ENCODE measurements around the gene ASCL5. TPM values are rescaled to one million over a fixed set of nuclear protein-coding genes. Genes with fewer than 3 reads are reported as not detected.

ASCL5 gene
- total and polyA plus RNA-seq, 9 of the 15 experiments (the other 6 are each of a cell fraction or from before 2014, with no cell fraction given): 0.09 TPM; not detected in 8

- TF ChIP-seq AFF4 (CRISPR knock-in tag; IDR thresholded peaks at IDR 0.05): no peak
- no peak for TF ChIP-seq PREB (CRISPR knock-in tag; IDR thresholded peaks at IDR 0.05)
- TF ChIP-seq CBFA2T3 (IDR thresholded peaks at IDR 0.05): peak; percentile 97
- no peak for TF ChIP-seq HMG20B (CRISPR knock-in tag; IDR thresholded peaks at IDR 0.05)
- TF ChIP-seq ATF2 (CRISPR knock-in tag; IDR thresholded peaks at IDR 0.05): no peak
- TF ChIP-seq TRIM28 (IDR thresholded peaks at IDR 0.05): no peak
- no peak for TF ChIP-seq ZNF282 (CRISPR knock-in tag; IDR thresholded peaks at IDR 0.05)
- TF ChIP-seq CEBPG (CRISPR knock-in tag; IDR thresholded peaks at IDR 0.05): no peak
- no peak for TF ChIP-seq CEBPG (tag; conservative IDR thresholded peaks at IDR 0.05 in 1 of 2, IDR thresholded peaks at IDR 0.05 in 1 of 2)
- TF ChIP-seq ESRRA (IDR thresholded peaks at IDR 0.05; ENCODE audit: borderline replicate concordance, low read depth): peak; percentile 87; the same call in 1 of the 2 replicates
- no peak for TF ChIP-seq ZNF785 (CRISPR knock-in tag; IDR thresholded peaks at IDR 0.05)
- no peak for TF ChIP-seq RBM34 (IDR thresholded peaks at IDR 0.05; ENCODE audit: borderline replicate concordance, insufficient read depth, low read length)
- TF ChIP-seq ZNF589 (CRISPR knock-in tag; IDR thresholded peaks at IDR 0.05; ENCODE audit: low read depth): no peak
- no peak for TF ChIP-seq ZNF764 (CRISPR knock-in tag; IDR thresholded peaks at IDR 0.05; ENCODE audit: low read depth)
Observed at GRCh38 chr1:201153474-201154388, 26.7 kb upstream of the ASCL5 start (continued).

Data from K562 (cell line).